Gastrocnemius medialis (tissue), 4 donors: ENCODE measurements around the gene CLMN. TPM values are rescaled to one million over a fixed set of nuclear protein-coding genes. Genes with fewer than 3 reads are reported as not detected.

ENCODE experiments used
- ATAC-seq, 2 donors: fragments of 150-250 bp; one replicate each; pipeline ENCODE4 v1.9.1; 2016
- DNase-seq, 2 donors: peaks; one replicate each; pipeline ENCODE4 v3.0.0-alpha.2; 2019
- H3K27ac ChIP-seq, 4 donors: fragments of 200-600 bp; sonication (generic); 1 replicate in 1 of 4; 2 replicates in 3 of 4; pipeline ENCODE4 v1.5.1; 2016 to 2018; ENCODE audit warnings: mild to moderate bottlenecking in 2 of 4, moderate library complexity in 1 of 4
- H3K27me3 ChIP-seq, 3 donors: fragments of 200-600 bp; sonication (generic) in 2 of 3; 1 replicate in 1 of 3; 2 replicates in 2 of 3; pipeline versions ENCODE4 v1.5.1 to v1.6.0; 2016 to 2019; ENCODE audit warnings: mild to moderate bottlenecking in 1 of 3, moderate library complexity in 1 of 3
- H3K36me3 ChIP-seq, 2 donors: fragments of 200-600 bp; sonication (generic) in 1 of 2; one replicate each; pipeline ENCODE4 v1.5.1; 2017 to 2018
- H3K4me1 ChIP-seq, 2 donors: fragments of 200-600 bp; sonication (generic) in 1 of 2; one replicate each; pipeline ENCODE4 v1.5.1; 2016 to 2017; ENCODE audit warnings: mild to moderate bottlenecking in 2 of 2
- H3K4me3 ChIP-seq, 4 donors: fragments of 200-600 bp; sonication (generic) in 3 of 4; 1 replicate in 1 of 4; 2 replicates in 3 of 4; pipeline ENCODE4 v1.5.1; 2016 to 2019; ENCODE audit warnings: mild to moderate bottlenecking in 2 of 4
- H3K9me3 ChIP-seq, 3 donors: fragments of 200-600 bp; sonication (generic) in 2 of 3; 1 replicate in 1 of 3; 2 replicates in 2 of 3; pipeline ENCODE4 v1.5.1; 2016 to 2019
- POLR2A ChIP-seq, 2 donors: fragments of 450-650 bp; IDR thresholded peaks; one replicate each; pipeline ENCODE4 v1.6.1; 2017; ENCODE audit warnings: antibody characterized with exemption in 2 of 2, mild to moderate bottlenecking in 2 of 2, moderate library complexity in 2 of 2
- in situ Hi-C, 4 donors: fragments of 200-750 bp; cut with MboI; loops; one replicate each; pipeline versions ENCODE4 v1.15.0 to v1.8.0; 2017; ENCODE audit warnings: low sequenced_read_pairs in 4 of 4
- intact Hi-C: fragments of 100-400 bp; cut with DNase I; formaldehyde crosslinking; loops from one replicate; pipeline ENCODE4 v1.15.1; 2023; ENCODE audit warnings: low total_unique reads
- total RNA-seq, 4 donors: library from RNA; depleted of rRNA; stranded (reverse); fragments of >200 nt; gene quantifications; one replicate each; pipeline versions ENCODE4 v1.1.0 to v1.2.3, GENCODE V29; 2016
- TF ChIP-seq, protein P1 (sequence below), 5 experiments: fragments of 450-650 bp in 3 of 5; fragments of 200-600 bp in 2 of 5; sonication (generic) in 2 of 5; IDR thresholded peaks in 4 of 5; conservative IDR thresholded peaks in 1 of 5; 1 replicate in 4 of 5; 2 replicates in 1 of 5; pipeline ENCODE4 v1.5.1; 2016 to 2019; ENCODE audit warnings: antibody characterized with exemption in 5 of 5, mild to moderate bottlenecking in 3 of 5, moderate library complexity in 3 of 5

CLMN gene
- total RNA-seq, 4 donors from 2014 or later = 3.8 to 8.8 (median 5.8) TPM

DNA sequence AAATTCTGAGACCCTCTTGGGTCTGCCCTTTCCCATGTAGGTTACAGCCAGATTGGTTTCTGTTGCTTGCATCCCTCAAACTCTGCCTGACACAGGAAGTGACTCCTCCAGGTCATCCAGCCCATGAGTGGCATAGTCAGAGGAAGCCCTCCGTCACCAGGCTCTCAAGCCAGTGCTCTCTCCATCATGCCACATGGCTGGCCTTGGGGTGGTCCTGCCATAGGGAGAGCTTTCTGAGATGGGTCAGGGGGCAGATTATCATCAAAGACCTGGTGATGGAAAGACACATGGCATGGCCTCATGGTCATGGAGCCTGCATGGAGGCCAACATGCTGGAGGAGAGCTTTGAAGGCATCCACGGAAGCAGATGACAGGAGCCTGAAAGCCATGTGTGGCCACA is 15.4 kb upstream of the CLMN start:
- no peak overlapping the region for H3K4me3 ChIP-seq
- intact Hi-C loops (no loop called here), in situ Hi-C loops (no loop called here)
- DNase-seq (no peak), ATAC-seq (no peak)
- H3K9me3 ChIP-seq = no peaks in the 10 kb centered on the region
- no peaks in the 10 kb centered on the region for H3K36me3 ChIP-seq
- H3K27ac ChIP-seq = no peak overlapping the region
- no peaks in the 10 kb centered on the region for H3K4me1 ChIP-seq
- TF ChIP-seq, protein P1, sequence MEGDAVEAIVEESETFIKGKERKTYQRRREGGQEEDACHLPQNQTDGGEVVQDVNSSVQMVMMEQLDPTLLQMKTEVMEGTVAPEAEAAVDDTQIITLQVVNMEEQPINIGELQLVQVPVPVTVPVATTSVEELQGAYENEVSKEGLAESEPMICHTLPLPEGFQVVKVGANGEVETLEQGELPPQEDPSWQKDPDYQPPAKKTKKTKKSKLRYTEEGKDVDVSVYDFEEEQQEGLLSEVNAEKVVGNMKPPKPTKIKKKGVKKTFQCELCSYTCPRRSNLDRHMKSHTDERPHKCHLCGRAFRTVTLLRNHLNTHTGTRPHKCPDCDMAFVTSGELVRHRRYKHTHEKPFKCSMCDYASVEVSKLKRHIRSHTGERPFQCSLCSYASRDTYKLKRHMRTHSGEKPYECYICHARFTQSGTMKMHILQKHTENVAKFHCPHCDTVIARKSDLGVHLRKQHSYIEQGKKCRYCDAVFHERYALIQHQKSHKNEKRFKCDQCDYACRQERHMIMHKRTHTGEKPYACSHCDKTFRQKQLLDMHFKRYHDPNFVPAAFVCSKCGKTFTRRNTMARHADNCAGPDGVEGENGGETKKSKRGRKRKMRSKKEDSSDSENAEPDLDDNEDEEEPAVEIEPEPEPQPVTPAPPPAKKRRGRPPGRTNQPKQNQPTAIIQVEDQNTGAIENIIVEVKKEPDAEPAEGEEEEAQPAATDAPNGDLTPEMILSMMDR (IDR thresholded peaks at IDR 0.05 in 4 of 5, conservative IDR thresholded peaks at IDR 0.05 in 1 of 5) = no peak
- no peak for TF ChIP-seq POLR2A (IDR thresholded peaks at IDR 0.05)
- H3K27me3 ChIP-seq = peaks cover 0 to 4% (median 0%) of the 10 kb centered on the region in 3 donors

DNA sequence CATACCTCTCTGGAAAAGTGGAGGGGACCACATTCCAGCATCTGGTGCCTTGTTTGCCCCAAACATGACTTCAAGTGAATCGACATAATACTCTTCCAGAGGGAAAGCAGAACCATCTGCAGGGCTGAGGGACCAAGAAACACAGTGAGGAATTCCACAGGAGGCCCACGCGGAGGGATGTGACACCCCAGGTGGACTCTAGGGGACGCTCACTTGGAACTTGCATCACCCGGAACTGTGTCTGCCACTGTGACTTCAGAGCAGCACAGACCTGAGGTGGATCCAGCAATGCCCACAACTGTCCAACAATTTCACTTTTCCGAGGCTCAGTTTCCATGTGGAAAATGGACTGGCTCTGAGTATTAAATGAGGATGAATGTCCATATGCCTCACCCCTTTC is 14.3 kb upstream of the CLMN start:
- Histone ChIP-seq H3K4me1 (no peaks in the 10 kb centered on the region), H3K27me3 (peaks cover 0 to 4% (median 0%) of the 10 kb centered on the region in 3 donors), H3K36me3 (no peaks in the 10 kb centered on the region), H3K9me3 (no peaks in the 10 kb centered on the region), H3K27ac (no peak overlapping the region), H3K4me3 (no peak overlapping the region)
- no peak for DNase-seq
- intact Hi-C loops (no loop called here), in situ Hi-C loops (no loop called here)
- TF ChIP-seq, protein P1 (IDR thresholded peaks at IDR 0.05 in 4 of 5, conservative IDR thresholded peaks at IDR 0.05 in 1 of 5) = no peak
- TF ChIP-seq POLR2A (IDR thresholded peaks at IDR 0.05) = no peak
- ATAC-seq = no peak

DNA sequence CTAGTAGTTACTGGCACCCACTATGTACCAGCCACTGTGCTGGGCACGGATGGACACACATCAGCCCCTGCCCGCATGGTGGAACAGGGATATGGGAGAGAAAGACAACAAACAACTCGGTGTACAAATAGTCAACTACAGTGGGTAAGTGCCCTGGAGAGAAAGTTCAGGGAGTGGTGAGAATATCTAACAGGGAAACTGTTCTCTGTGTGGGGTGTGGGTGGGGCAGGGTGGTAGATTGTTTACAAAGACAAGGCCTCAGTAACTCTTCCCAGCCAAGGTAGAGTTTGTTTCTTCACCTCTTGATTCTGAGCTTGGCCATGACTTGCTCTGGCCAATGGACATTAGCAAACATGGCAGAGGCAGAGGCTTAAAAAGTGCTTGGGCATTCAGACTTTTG is 12.9 kb upstream of the CLMN start:
- no peak overlapping the region for H3K4me3 ChIP-seq
- H3K27me3 ChIP-seq = peaks cover 0 to 4% (median 0%) of the 10 kb centered on the region in 3 donors
- no peak for ATAC-seq
- TF ChIP-seq, protein P1 (IDR thresholded peaks at IDR 0.05 in 4 of 5, conservative IDR thresholded peaks at IDR 0.05 in 1 of 5) = no peak
- TF ChIP-seq POLR2A (IDR thresholded peaks at IDR 0.05) = no peak
- H3K27ac ChIP-seq = no peak overlapping the region
- intact Hi-C loops (no loop called here), in situ Hi-C loops (no loop called here)
- DNase-seq = no peak
- no peaks in the 10 kb centered on the region for H3K4me1 ChIP-seq
- no peaks in the 10 kb centered on the region for H3K9me3 ChIP-seq
- H3K36me3 ChIP-seq = no peaks in the 10 kb centered on the region

DNA sequence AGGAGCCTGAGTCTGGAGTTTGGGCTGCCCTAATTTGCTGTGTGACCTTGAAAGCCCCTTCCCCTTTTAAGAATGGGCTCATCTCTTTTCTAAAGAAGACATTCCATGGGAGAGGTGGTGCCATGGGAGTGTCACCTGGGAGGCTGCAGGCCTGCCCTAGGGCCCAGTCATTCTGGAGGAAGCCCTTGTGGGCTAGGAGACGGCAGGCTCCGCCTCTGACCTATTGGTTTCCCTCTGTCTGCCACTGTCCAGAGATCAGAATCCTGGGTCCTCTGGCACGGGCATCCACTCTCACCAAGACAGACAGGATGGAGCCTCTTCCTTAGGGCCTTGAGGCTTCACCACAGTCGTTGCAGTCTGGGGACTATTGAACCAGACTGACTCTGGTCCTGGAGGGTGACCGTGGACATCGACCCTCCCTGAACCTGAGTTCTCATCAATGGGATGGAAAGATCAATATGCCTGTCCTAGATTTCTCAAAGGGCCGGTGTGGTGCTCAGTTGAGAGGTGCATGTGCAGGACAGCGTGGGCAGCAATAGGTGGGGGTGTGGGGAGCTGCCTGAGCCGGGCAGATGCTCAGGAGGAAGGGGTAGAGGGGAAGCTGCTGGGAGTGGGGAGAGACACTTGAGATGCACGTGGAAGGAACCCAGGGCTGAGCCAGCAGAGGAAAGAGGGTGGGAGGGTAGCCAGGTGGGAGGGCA is 12.2 kb upstream of the CLMN start:
- in situ Hi-C loops (no loop called here), intact Hi-C loops (no loop called here)
- no peak for ATAC-seq
- H3K4me1 ChIP-seq = no peaks in the 10 kb centered on the region
- no peaks in the 10 kb centered on the region for H3K9me3 ChIP-seq
- H3K27ac ChIP-seq = no peak overlapping the region
- DNase-seq = no peak
- no peak overlapping the region for H3K4me3 ChIP-seq
- no peak for TF ChIP-seq POLR2A (IDR thresholded peaks at IDR 0.05)
- TF ChIP-seq, protein P1 (IDR thresholded peaks at IDR 0.05 in 4 of 5, conservative IDR thresholded peaks at IDR 0.05 in 1 of 5) = no peak
- no peaks in the 10 kb centered on the region for H3K36me3 ChIP-seq
- peaks cover 0 to 1% (median 0%) of the 10 kb centered on the region in 3 donors for H3K27me3 ChIP-seq
